Mucosa of descending colon (tissue), 3 donors: ENCODE measurements around the gene RCSD1. TPM values are rescaled to one million over a fixed set of nuclear protein-coding genes. Genes with fewer than 3 reads are reported as not detected.

ENCODE experiments used
- ATAC-seq: fragments of 200-7000 bp; cut with Tn5 transposase; one replicate; pipeline ENCODE4 v1.9.1; 2020; ENCODE audit warnings: mild to moderate bottlenecking, moderate library complexity
- DNase-seq, 3 donors: peaks; one replicate each; pipeline ENCODE4 v3.0.0-alpha.2; 2020
- H3K36me3 ChIP-seq: fragments of 200-600 bp; one replicate; pipeline ENCODE4 v1.8.0; 2021; ENCODE audit warnings: low read depth, mild to moderate bottlenecking
- H3K4me1 ChIP-seq: fragments of 200-600 bp; one replicate; pipeline ENCODE4 v1.8.0; 2021; ENCODE audit warnings: low read depth, mild to moderate bottlenecking
- H3K4me3 ChIP-seq: fragments of 200-600 bp; one replicate; pipeline ENCODE4 v1.8.0; 2021; ENCODE audit warnings: mild to moderate bottlenecking
- H3K9me3 ChIP-seq: fragments of 200-600 bp; one replicate; pipeline ENCODE4 v1.8.0; 2021; ENCODE audit warnings: mild to moderate bottlenecking
- CTCF ChIP-seq: fragments of 200-600 bp; IDR thresholded peaks from one replicate; pipeline ENCODE4 v1.8.0; 2022; ENCODE audit warnings: antibody characterized with exemption, mild to moderate bottlenecking
- intact Hi-C, 2 donors: fragments of 100-400 bp; cut with DNase I in 1 of 2; cut with micrococcal nuclease in 1 of 2; formaldehyde crosslinking; loops; one replicate each; pipeline versions ENCODE4 v1.11.0 to v1.11.1; 2022; cut with DNase I, micrococcal nuclease
- total RNA-seq, 3 donors: library from RNA; stranded (reverse); fragmentation: NEBNext Ultra II Directional in 2 of 3; extraction: Animal tissue kit (Norgen Biotek cat#: 25700) in 2 of 3; gene quantifications; one replicate each; pipeline versions ENCODE4 v1.2.1 to v1.2.4, GENCODE V29; 2021 to 2023
- donor health status: DM: no; HTN: no; CAD: no; lungs with moderate emphysema.
- donor health status: DM: no; HTN: no; CAD: no.
- donor health status: DM: no; HTN: yes; CAD: no.

RCSD1 gene
- total RNA-seq, 3 donors from 2014 or later = 3.9 to 10.8 (median 8.4) TPM

DNA sequence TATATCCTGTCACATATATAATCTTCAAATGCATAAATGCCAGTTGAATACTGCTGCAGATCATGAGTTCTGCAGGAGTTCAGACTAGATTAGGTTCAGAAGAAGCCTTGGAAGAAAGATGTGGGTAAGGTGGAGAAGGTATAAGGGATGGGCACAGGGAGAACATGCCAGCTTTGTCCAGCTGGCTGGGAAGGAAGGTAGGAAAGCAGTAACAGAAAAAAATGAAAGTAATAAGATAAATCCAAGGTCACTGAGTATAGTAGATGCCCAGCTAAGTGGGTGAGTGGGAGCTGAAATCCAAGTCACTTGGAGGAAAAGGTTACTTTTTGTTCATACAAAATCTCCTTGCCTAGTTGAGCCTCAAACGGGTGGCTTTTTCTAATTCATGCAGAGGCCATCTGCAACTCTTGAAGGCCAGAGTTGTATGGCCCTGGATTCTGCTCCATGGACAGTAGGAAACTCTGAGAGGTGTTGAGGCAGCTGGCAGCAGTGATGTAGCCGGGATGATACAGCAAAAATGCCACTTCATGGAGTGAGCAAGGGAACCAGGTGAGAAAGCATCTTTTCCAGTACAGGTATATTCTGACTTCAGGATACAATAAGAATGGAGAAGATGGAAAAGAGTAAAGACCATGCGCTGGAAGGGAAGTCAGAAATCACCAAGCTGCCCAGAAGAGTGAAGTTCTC lies 3.4 kb downstream of the RCSD1 start:
- intact Hi-C loops = no loop called here
- Histone ChIP-seq H3K36me3 (no peaks in the 10 kb centered on the region), H3K4me3 (no peak overlapping the region), H3K9me3 (no peaks in the 10 kb centered on the region), H3K4me1 (peaks cover 8% of the 10 kb centered on the region)
- DNase-seq = no peak
- TF ChIP-seq CTCF = no peak
- no peak for ATAC-seq

DNA sequence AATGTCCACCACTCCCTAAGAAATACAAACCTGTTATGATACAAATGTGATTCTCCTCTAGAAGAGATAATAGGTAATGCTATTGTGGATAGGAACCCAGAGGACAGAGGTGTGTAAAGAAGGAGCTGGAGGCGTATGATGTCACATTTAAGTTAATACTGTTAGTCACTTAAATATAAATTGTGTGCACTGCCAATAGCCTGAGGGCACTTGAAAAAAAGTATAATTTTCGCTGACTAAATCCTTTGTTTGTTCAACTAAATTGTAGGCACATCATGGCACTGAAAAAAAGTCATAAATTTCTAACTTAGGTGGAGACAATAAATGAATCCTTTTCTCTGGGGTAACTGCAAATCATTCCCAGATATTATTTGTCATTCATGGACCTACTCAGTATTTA lies 4.4 kb downstream of the RCSD1 start:
- H3K4me3 ChIP-seq = no peak overlapping the region
- TF ChIP-seq CTCF = no peak
- DNase-seq = no peak
- intact Hi-C loops = no loop called here
- no peak for ATAC-seq
- peaks cover 8% of the 10 kb centered on the region for H3K4me1 ChIP-seq
- no peaks in the 10 kb centered on the region for H3K36me3 ChIP-seq
- H3K9me3 ChIP-seq = no peaks in the 10 kb centered on the region

GRCh38 chr1:167635156-167635648 lies 5.2 kb downstream of the RCSD1 start:
- Histone ChIP-seq H3K4me3 (no peak overlapping the region), H3K4me1 (peaks cover 8% of the 10 kb centered on the region), H3K36me3 (no peaks in the 10 kb centered on the region), H3K9me3 (no peaks in the 10 kb centered on the region)
- DNase-seq (no peak), ATAC-seq (no peak)
- TF ChIP-seq CTCF = no peak
- intact Hi-C loops = no loop called here

DNA sequence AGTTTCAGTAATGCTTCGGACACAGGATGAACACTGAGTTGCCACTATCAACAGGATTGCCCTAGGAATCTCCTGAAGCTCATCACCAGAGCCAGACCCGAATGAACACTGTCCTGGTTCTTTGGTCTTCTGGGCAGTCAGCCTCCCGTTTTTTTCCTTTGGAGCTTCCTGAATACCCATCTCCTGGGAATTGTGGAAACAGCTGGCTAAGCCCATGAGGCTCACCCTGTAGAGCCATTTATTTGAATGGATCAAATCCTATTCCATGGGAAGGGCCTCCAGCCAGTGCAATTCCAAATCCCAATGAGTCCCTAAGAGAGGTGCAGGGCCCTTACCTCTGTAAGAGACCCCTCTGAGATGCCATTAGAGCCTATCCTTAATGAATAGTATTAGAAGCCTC lies 5.9 kb downstream of the RCSD1 start:
- H3K9me3 ChIP-seq = no peaks in the 10 kb centered on the region
- ATAC-seq = no peak
- H3K4me3 ChIP-seq = no peak overlapping the region
- no peak for TF ChIP-seq CTCF
- H3K4me1 ChIP-seq = peaks cover 8% of the 10 kb centered on the region
- no peak for DNase-seq
- intact Hi-C loops = no loop called here
- no peaks in the 10 kb centered on the region for H3K36me3 ChIP-seq

DNA sequence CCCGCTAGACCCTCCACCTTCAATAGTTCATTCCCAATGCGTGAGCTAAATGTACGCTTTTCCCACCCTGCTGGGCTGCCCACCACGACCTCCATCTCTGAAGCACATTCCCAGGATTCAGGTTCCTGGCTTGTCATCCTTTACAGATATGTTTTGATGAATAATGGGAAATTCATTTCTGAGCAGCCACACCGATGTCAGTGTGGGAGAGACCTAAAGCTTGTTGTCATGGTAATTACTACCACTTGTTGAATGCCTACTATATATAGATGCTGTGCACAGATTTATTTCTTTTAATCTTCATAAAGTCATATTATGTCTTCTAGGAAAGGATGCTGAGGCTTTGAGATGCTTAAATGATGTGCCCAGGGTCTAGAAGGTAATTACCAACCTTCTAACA lies 8.0 kb downstream of the RCSD1 start:
- no peak for DNase-seq
- no peaks in the 10 kb centered on the region for H3K36me3 ChIP-seq
- no peaks in the 10 kb centered on the region for H3K9me3 ChIP-seq
- no peak overlapping the region for H3K4me3 ChIP-seq
- no peak for ATAC-seq
- no peak for TF ChIP-seq CTCF
- H3K4me1 ChIP-seq = peaks cover 8% of the 10 kb centered on the region
- intact Hi-C loops = no loop called here
